Measurements from ENCODE around the gene HDC. TPM values are rescaled to one million over a fixed set of nuclear protein-coding genes. Genes with fewer than 3 reads are reported as not detected.

The HDC gene
- total RNA-seq, 4 donors from 2014 or later: 2.4 to 10.0 (median 2.6) TPM; not detected in 1

- DNase-seq (ENCODE audit: low spot score) (no peak), ATAC-seq (ENCODE audit: low FRiP score) (no peak)
- no peak for TF ChIP-seq CTCF (IDR thresholded peaks at IDR 0.05)
Measured at GRCh38 chr15:50249704-50250103, 15.8 kb downstream of the HDC start.

- DNase-seq (ENCODE audit: low spot score) (no peak), ATAC-seq (ENCODE audit: low FRiP score) (no peak)
- TF ChIP-seq CTCF (IDR thresholded peaks at IDR 0.05): no peak
Measured at GRCh38 chr15:50248994-50249582, 16.4 kb downstream of the HDC start.

- no peak for TF ChIP-seq CTCF (IDR thresholded peaks at IDR 0.05)
- ATAC-seq (ENCODE audit: low FRiP score): no peak
- DNase-seq (ENCODE audit: low spot score): no peak
Measured at GRCh38 chr15:50247819-50248655, 17.5 kb downstream of the HDC start.

- DNase-seq (ENCODE audit: low spot score) (no peak), ATAC-seq (ENCODE audit: low FRiP score) (no peak)
- TF ChIP-seq CTCF (IDR thresholded peaks at IDR 0.05): no peak
Measured at GRCh38 chr15:50246631-50247030, 18.9 kb downstream of the HDC start.

- TF ChIP-seq CTCF (IDR thresholded peaks at IDR 0.05): no peak
- no peak for ATAC-seq (ENCODE audit: low FRiP score)
- no peak for DNase-seq (ENCODE audit: low spot score)
Measured at GRCh38 chr15:50244959-50245624, 20.4 kb downstream of the HDC start.

GRCh38 chr15:50244153-50244552, 21.4 kb downstream of the HDC start:
- no peak for TF ChIP-seq CTCF (IDR thresholded peaks at IDR 0.05)
- DNase-seq (ENCODE audit: low spot score) (no peak), ATAC-seq (ENCODE audit: low FRiP score) (no peak)

All from omental fat pad (tissue), 4 donors.